ENCODE measurements around the gene BIRC5.

DNA sequence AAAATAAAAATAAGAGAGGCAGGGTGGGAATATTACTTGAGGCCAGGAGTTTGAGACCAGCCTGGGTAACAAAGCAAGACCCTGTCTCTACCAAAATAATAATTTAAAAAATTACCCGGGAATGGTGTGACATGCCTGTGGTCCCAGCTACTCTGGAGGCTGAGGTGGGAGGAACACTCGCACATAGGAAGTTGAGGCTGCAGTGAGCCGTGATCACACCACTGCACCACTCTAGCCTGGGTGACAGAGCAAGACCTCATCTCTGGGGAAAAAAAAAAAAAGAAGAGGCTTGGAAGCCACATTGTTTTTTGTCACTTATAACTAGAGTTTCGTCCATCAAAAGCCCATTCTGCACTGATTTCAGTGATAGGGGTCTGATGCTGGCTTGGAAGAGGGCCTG is 14.1 kb downstream of the BIRC5 start:
- no peak for TF ChIP-seq TAF1 (IDR thresholded peaks at IDR 0.05; ENCODE audit: low read depth, low read length)
- no peak for TF ChIP-seq POLR2A (IDR thresholded peaks at IDR 0.05; ENCODE audit: low read depth, low read length)
- no peak for TF ChIP-seq POLR2AphosphoS5 (IDR thresholded peaks at IDR 0.05; ENCODE audit: low read depth, low read length)
- TF ChIP-seq POU2F2 (IDR thresholded peaks at IDR 0.05; ENCODE audit: low read depth, low read length), result no peak
- no peak for TF ChIP-seq SPI1 (IDR thresholded peaks at IDR 0.05; ENCODE audit: low read depth, low read length)
